CD4-positive, alpha-beta T cell treated with Interleukin-4 for 4 hours (primary cell): ENCODE results near the gene SUMF1.
"Not testable (repeated sequence)": the region's sequence is repeated elsewhere in the genome, so short reads cannot be mapped to it uniquely, and the experiment has no call there.

ENCODE experiments used
- DNase-seq: peaks from one replicate; pipeline ENCODE4 v3.0.0-alpha.2; 2020

SUMF1 gene

DNA sequence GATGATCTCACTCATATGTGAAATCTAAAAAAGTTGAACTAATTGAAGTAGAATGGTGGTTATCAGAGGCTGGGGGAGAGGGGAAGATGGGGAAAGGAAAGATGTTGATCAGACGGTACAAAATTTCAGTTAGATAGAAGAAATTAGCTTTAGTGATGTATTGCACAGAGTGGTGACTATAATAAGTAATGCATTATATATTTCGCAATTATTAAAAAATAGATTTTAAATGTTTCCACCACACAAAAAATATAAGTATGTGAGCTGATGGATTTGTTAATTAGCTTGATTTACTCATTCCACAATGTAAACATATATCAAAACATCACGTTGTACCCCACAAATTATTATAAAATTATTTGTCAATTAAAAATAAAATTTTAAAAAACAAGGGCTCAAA lies 8.1 kb downstream of the SUMF1 start:
- DNase-seq, result no peak

- not testable (repeated sequence) for DNase-seq
These were observed 10.3 kb downstream of the SUMF1 start for GRCh38 chr3:4456780-4457179.

- DNase-seq, result no peak
These were observed 12.9 kb downstream of the SUMF1 start for GRCh38 chr3:4454142-4454541.

GRCh38 chr3:4449043-4449805 lies 17.8 kb downstream of the SUMF1 start:
- DNase-seq, result no peak

DNA sequence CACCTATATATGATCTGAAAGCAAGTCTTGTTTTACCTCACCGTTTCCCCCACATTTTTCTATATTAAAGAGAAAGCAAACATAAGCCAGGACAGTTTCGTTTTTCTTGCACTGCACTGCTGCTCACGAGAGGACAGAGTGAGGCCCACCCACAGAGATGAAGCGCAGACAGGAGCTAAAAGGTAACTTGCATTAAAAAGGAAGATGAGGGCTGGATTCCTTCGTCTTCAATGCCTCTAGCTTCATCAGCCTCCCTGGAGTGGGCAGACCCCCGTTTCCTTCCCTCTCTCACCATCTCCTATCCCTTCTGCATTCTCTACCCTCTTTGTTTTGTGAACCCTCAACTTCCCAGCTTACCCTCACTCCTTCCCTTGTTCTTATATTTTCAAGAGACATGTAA lies 18.9 kb downstream of the SUMF1 start:
- DNase-seq, result no peak

GRCh38 chr3:4447295-4447999 lies 19.6 kb downstream of the SUMF1 start:
- DNase-seq, result no peak

GRCh38 chr3:4440951-4441350 lies 26.1 kb downstream of the SUMF1 start:
- no peak for DNase-seq

DNA sequence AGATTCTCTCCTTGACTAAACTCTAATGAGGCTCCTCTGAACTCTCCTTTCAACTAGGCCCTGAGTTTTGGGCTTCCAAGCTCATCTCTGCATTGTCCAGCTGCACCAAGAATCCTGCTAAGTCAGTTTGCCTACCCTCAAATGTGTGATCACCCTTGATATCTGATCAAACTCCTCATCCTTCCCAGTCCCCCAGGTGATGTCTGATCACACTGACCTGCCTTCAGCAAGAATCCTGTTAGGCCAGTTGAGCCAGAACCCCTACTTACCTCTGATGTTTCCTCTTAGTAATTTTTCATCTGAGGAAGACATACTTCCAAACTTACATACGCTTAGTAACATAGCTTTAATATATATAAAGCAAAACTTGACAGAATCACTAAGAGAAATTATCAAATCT lies 28.8 kb downstream of the SUMF1 start:
- DNase-seq, result no peak

DNA sequence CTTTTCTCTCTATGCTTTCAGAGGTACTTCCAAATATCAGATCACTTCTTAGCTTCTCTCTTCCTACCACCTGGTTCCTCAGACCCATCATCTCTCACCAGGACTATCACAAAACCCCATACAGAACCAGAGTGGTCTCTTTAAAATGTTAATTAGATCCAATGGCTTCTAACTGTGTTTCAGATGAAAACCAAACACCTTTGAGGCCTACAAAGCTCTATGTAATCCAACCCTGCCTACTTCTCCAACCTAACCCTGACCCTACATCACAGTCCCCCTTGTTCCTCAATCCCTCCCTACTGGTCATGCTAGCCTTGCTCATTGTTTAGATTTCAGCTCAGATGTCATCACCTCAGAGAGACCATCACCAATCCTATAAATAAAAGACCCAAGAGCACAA lies 34.8 kb downstream of the SUMF1 start:
- DNase-seq, result no peak

DNA sequence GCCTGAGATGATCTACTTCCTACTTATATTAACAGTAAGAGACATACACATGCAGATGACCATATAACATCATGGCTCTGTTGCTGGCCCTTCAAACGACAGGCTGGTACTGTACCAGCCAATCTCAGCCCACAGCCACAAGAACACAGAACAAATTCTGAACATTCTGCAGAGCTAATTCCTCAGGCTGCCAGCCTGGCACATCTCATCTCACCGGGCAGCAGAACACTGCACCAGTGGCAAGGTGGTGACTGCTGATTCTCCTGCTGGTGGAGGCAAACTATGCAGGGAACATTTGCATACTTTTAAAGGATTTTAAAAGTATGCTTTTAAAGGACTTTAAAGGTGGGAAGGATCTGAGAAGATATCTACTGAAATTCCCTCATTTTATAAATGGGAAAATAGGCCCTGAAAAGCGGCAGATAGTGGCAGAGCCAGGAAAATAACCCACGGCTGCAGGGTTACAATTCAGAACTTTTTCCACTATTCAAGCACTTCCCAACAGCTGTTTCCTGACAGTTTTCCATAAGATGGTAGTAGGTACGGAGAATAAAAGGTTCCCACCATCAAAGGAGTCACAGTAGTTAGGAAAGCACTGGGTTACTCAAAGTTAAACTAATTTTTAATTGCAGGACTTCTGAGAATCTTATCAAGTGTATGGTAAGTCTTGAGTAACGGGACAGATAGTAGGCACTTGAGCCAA lies 37.3 kb downstream of the SUMF1 start:
- no peak for DNase-seq

DNA sequence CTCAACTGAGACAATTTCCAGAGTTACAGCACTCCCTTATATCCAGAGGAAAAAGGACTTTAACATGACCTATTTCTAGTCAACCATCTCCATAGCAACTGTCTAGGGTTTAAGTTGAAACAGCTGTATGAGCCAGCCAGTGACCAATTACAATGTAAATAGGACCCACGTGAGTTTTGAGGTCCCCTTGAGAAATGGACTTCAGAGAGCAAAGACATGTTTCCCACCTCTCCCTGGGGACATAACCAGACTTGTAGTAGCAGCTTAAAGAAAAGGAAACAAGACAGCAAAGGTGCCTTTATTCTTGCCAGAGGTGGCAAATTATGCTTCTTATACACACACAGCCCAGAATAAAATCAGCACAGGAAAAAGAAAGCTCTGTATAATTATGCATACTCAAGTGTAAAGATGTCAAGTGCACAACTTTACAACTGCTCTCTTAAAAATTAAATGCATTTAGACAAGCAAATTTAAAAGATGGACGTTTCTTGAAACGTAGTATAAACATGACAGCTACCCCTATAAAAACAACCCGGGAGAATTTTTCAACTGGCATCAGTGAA lies 40.2 kb downstream of the SUMF1 start:
- DNase-seq, result no peak

DNA sequence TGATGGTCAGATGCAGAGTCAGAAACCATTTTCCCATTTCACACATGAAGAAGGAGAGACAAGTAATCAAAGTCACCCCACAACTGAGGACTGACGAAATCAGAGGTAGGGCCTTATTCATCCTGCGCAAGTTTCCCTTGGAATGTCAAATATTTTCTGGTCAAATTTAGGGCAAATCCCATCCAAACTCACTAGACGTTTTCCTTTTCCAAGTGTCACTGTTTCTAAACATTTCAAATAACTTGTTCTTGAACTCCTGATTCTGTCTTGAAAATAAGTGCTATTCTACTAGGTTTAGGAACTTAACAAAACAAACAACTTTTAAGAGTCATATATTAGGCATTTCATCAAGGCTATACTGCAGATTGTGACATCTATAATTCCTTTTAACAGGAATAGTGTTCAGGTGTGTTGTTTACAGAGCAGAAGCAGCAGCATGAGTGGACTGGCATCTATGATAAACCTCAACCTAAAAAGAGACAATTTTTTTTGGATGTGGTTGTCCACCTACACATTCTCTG lies 40.7 kb downstream of the SUMF1 start:
- DNase-seq, result no peak

DNA sequence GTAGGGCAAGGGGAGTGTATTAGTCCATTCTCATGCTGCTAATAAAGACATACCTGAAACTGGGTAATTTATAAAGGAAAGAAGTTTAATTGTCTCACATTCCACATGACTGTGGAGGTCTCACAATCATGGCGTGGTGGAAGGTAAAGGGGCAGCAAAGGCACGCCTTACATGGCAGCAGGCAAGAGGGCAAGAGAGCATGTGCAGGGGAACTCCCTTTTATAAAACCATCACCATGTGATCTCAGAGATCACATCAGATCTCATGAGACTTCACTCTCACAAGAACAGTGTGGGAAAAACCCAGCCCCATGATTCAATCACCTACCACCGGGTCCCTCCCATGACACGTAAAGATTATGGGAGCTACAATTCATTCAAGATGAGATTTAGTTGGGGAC lies 41.4 kb downstream of the SUMF1 start:
- no peak for DNase-seq

DNA sequence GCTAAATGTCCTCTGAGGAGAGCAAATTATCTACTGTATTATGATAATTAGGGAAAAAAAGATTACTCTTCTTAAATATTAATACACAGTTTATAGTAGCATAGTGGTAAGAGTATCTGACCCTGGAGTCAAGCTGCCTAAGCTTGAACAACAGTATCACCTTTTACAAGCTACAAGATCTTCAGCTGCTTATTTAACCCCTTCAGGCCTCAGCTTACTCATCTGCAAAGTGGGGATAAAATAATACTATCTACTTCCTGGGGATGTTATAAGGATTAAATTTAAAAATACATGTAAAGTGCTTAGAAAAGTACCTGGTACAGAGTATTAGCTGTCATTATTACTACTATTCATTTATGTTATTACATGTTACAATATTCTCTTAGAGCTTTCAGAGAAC lies 42.0 kb downstream of the SUMF1 start:
- no peak for DNase-seq

GRCh38 chr3:4421121-4421520 lies 45.9 kb downstream of the SUMF1 start:
- DNase-seq, result no peak

DNA sequence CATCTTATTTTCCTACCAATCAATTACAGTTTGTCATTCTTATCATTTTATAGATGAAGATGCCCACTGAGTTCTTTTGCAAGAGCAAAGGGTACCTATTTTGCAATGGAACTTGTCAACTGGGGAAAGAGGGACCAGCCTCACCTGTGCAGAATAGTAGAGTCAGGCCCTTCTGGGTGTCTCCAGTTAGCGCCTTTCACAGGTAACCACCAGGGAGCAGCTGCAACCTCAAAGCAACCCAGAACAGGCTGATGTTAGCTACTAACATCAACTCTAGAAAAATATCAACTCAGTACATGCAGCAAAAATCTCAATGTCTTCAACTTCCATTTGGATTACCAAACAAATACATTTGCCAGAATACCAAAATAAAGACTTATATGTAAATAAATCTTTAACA lies 47.1 kb downstream of the SUMF1 start:
- DNase-seq, result no peak

GRCh38 chr3:4419386-4419785 lies 47.7 kb downstream of the SUMF1 start:
- DNase-seq, result no peak

DNA sequence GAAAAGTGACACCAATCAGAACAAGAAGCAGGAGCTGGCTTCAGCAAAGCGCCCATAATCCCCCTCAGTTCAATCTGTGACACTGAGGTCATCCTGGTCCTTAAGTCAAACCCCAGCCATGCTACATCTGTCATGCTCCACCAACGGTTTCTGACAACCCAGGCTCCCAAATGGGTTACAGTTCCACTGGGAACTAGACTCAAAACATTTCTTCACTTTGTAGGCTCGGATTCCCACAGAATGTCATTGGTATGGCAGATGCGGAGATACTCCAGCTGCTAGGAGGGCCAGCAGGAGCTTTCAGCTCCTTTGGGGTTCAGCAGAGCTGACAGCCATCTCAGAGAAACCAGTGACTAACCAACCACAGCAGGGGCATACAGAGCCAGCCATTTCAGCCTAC lies 48.9 kb downstream of the SUMF1 start:
- DNase-seq, result no peak

DNA sequence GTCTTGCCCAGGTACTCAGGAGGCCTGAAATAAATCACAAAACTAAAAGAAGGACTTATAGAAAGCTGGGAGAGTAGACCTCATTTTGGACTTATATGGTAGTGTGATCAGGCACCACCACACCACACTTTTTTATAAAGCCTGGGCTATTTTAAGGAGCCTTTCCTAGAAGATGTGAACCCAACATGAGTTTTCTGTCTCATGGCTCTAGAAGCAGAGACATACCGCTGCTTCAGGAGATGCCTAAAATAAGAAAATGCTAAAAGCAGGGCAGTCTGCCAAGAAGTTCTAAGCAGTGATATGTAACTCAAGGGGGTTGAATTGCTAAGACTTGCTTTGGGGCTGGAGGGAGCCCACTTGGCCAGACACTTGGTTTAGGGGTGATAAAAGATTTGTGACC lies 49.6 kb downstream of the SUMF1 start:
- DNase-seq, result no peak

- DNase-seq, result no peak
These were observed 50.1 kb downstream of the SUMF1 start for GRCh38 chr3:4416961-4417360.

DNA sequence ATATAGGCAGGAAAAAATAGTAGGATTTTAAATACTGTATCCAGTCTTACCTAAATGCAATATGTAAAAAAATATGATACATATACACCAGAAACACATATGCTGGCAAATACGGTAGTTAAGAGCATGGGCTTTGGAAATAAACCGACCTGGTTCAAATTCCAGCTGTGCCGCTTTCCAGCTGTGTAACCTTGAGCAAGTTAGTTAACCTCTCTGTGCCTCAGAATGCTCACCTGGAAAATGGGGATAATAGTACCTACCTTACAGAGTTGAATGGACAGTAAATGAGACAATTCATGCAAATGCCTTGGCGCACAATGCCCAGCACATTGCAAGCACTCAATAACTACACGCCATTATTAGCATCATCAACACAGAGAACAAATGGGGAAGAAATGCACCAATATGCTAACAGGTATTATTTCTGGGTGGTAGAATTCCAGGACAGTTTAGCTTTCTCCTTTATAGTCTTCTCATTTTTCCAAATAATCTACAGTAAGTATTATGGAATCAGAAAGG lies 50.6 kb downstream of the SUMF1 start:
- DNase-seq, result no peak

DNA sequence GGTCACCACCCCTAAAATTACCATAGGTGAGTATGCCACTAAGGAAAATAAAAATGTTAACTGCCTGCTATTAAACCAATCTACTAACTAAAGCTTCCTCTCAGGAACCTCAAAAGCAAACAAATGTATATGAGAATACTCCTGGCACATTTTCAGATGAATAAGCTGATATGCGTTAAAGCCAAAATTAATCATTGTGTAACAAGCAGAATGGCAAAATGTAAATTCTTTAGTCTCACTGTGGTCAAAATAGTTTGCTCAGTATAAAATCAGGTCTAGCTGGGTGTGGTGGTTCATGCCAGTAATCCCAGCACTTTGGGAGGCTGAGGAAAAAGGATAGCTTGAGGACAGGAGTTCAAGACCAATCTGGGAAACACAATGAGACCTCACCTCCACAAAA lies 53.6 kb downstream of the SUMF1 start:
- DNase-seq, result no peak

DNA sequence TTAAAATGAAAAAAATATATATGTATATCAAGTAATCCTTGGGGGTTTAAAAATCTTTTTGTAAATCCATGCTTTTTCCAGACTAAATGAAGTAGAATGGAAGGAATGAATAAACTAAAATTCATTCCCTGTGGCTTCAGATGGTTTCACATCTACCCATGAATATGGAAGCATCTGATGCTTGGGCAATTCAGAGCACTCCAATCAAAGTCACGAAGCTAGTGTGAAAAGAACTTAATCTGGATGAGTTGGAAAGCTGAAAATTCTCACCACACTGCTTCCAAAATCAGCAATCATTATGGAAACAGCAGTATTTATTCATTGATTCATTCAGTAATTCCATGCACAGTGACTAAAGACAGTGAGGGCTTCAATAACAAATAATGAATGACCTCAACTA lies 55.2 kb downstream of the SUMF1 start:
- no peak for DNase-seq
